ENCODE results near the gene ANKRD18A. TPM values are rescaled to one million over a fixed set of nuclear protein-coding genes. Genes with fewer than 3 reads are reported as not detected.
"Not testable (repeated sequence)": the region's sequence is repeated elsewhere in the genome, so short reads cannot be mapped to it uniquely, and the experiment has no call there.

Gene ANKRD18A
- total and polyA plus RNA-seq, 2 experiments from 2014 or later, result 3.7 to 5.0 TPM

- H3K36me3 ChIP-seq; H3K4me1 ChIP-seq (ENCODE audit: low read depth); H3K27me3 ChIP-seq; H3K27ac ChIP-seq; H3K9me3 ChIP-seq (ENCODE audit: low read depth); H3K4me3 ChIP-seq; DNase-seq (ENCODE audit: low read depth in 1 of 2, low spot score in 1 of 2): not testable (repeated sequence)
These were observed 40.3 kb downstream of the ANKRD18A start for GRCh38 chr9:38580112-38580511.

GRCh38 chr9:38576181-38576580, 44.2 kb downstream of the ANKRD18A start:
- not testable (repeated sequence) for H3K36me3 ChIP-seq; H3K4me3 ChIP-seq; H3K9me3 ChIP-seq (ENCODE audit: low read depth); H3K27me3 ChIP-seq; H3K27ac ChIP-seq; DNase-seq (ENCODE audit: low read depth in 1 of 2, low spot score in 1 of 2); H3K4me1 ChIP-seq (ENCODE audit: low read depth)

- not testable (repeated sequence) for H3K4me3 ChIP-seq; H3K27ac ChIP-seq; H3K27me3 ChIP-seq; H3K4me1 ChIP-seq (ENCODE audit: low read depth); H3K36me3 ChIP-seq; H3K9me3 ChIP-seq (ENCODE audit: low read depth); DNase-seq (ENCODE audit: low read depth in 1 of 2, low spot score in 1 of 2)
These were observed 54.3 kb downstream of the ANKRD18A start for GRCh38 chr9:38566048-38566447.

GRCh38 chr9:38565178-38565577, 55.2 kb downstream of the ANKRD18A start:
- not testable (repeated sequence) for H3K4me1 ChIP-seq (ENCODE audit: low read depth); H3K9me3 ChIP-seq (ENCODE audit: low read depth); H3K27me3 ChIP-seq

GRCh38 chr9:38563911-38564310, 56.5 kb downstream of the ANKRD18A start:
- not testable (repeated sequence) for H3K4me1 ChIP-seq (ENCODE audit: low read depth); H3K27me3 ChIP-seq; H3K27ac ChIP-seq; DNase-seq (ENCODE audit: low read depth in 1 of 2, low spot score in 1 of 2); H3K9me3 ChIP-seq (ENCODE audit: low read depth); H3K36me3 ChIP-seq; H3K4me3 ChIP-seq

More at GRCh38 chr9:38565178-38565577, 55.2 kb downstream of the ANKRD18A start:
- not testable (repeated sequence) for DNase-seq (ENCODE audit: low read depth in 1 of 2, low spot score in 1 of 2); H3K4me3 ChIP-seq; H3K27ac ChIP-seq; H3K36me3 ChIP-seq

- not testable (repeated sequence) for H3K27me3 ChIP-seq; H3K4me3 ChIP-seq; H3K4me1 ChIP-seq (ENCODE audit: low read depth); H3K36me3 ChIP-seq; DNase-seq (ENCODE audit: low read depth in 1 of 2, low spot score in 1 of 2); H3K27ac ChIP-seq; H3K9me3 ChIP-seq (ENCODE audit: low read depth)
These were observed 59.3 kb downstream of the ANKRD18A start for GRCh38 chr9:38561134-38561533.

GRCh38 chr9:38559172-38559571, 61.2 kb downstream of the ANKRD18A start:
- not testable (repeated sequence) for H3K36me3 ChIP-seq; H3K27me3 ChIP-seq; H3K4me3 ChIP-seq; H3K9me3 ChIP-seq (ENCODE audit: low read depth); DNase-seq (ENCODE audit: low read depth in 1 of 2, low spot score in 1 of 2); H3K4me1 ChIP-seq (ENCODE audit: low read depth); H3K27ac ChIP-seq

- not testable (repeated sequence) for H3K27ac ChIP-seq; H3K9me3 ChIP-seq (ENCODE audit: low read depth); H3K27me3 ChIP-seq; H3K4me1 ChIP-seq (ENCODE audit: low read depth); H3K4me3 ChIP-seq; H3K36me3 ChIP-seq; DNase-seq (ENCODE audit: low read depth in 1 of 2, low spot score in 1 of 2)
These were observed 62.6 kb downstream of the ANKRD18A start for GRCh38 chr9:38557746-38558145.

GRCh38 chr9:38554966-38555365, 65.4 kb downstream of the ANKRD18A start:
- not testable (repeated sequence) for H3K36me3 ChIP-seq; DNase-seq (ENCODE audit: low read depth in 1 of 2, low spot score in 1 of 2); H3K9me3 ChIP-seq (ENCODE audit: low read depth); H3K27me3 ChIP-seq; H3K4me1 ChIP-seq (ENCODE audit: low read depth); H3K4me3 ChIP-seq; H3K27ac ChIP-seq

GRCh38 chr9:38553019-38553418, 67.4 kb downstream of the ANKRD18A start:
- not testable (repeated sequence) for H3K4me3 ChIP-seq; H3K36me3 ChIP-seq; DNase-seq (ENCODE audit: low read depth in 1 of 2, low spot score in 1 of 2); H3K27me3 ChIP-seq; H3K9me3 ChIP-seq (ENCODE audit: low read depth); H3K4me1 ChIP-seq (ENCODE audit: low read depth); H3K27ac ChIP-seq

- H3K4me3 ChIP-seq; H3K9me3 ChIP-seq (ENCODE audit: low read depth); H3K4me1 ChIP-seq (ENCODE audit: low read depth); H3K27me3 ChIP-seq; H3K27ac ChIP-seq; DNase-seq (ENCODE audit: low read depth in 1 of 2, low spot score in 1 of 2); H3K36me3 ChIP-seq: not testable (repeated sequence)
These were observed 73.8 kb downstream of the ANKRD18A start for GRCh38 chr9:38546497-38547163.

- H3K4me3 ChIP-seq; H3K27ac ChIP-seq; H3K27me3 ChIP-seq; H3K4me1 ChIP-seq (ENCODE audit: low read depth); H3K36me3 ChIP-seq; H3K9me3 ChIP-seq (ENCODE audit: low read depth): not testable (repeated sequence)
- DNase-seq (ENCODE audit: low read depth in 1 of 2, low spot score in 1 of 2), result peak; percentile 20 to 42
These were observed 79.9 kb downstream of the ANKRD18A start for GRCh38 chr9:38540535-38540934.

Data from cardiac muscle cell (in vitro differentiated cells and primary cell).